GM18508 (cell line): ENCODE results near the gene SLC49A3.
"Not testable (repeated sequence)": the region's sequence is repeated elsewhere in the genome, so short reads cannot be mapped to it uniquely, and the experiment has no call there.

Source experiments
- ATAC-seq: cut with Tn5 transposase; IDR thresholded peaks from one replicate; pipeline ENCODE4 v1.9.1; 2021; ENCODE audit warnings: moderate number of reproducible peaks; ENCODE audit not compliant: insufficient read depth, unreplicated experiment

Gene SLC49A3

GRCh38 chr4:722851-723360, 34.0 kb upstream of the SLC49A3 start:
- no peak for ATAC-seq

- ATAC-seq = no peak
Observed at GRCh38 chr4:722169-722725, 33.3 kb upstream of the SLC49A3 start.

- no peak for ATAC-seq
Observed at GRCh38 chr4:721261-722168, 32.6 kb upstream of the SLC49A3 start.

GRCh38 chr4:720111-720860, 31.3 kb upstream of the SLC49A3 start:
- ATAC-seq = no peak

GRCh38 chr4:718460-718859, 29.5 kb upstream of the SLC49A3 start:
- no peak for ATAC-seq

- no peak for ATAC-seq
Observed at GRCh38 chr4:717601-718320, 28.8 kb upstream of the SLC49A3 start.

GRCh38 chr4:714087-714486, 25.1 kb upstream of the SLC49A3 start:
- no peak for ATAC-seq

DNA sequence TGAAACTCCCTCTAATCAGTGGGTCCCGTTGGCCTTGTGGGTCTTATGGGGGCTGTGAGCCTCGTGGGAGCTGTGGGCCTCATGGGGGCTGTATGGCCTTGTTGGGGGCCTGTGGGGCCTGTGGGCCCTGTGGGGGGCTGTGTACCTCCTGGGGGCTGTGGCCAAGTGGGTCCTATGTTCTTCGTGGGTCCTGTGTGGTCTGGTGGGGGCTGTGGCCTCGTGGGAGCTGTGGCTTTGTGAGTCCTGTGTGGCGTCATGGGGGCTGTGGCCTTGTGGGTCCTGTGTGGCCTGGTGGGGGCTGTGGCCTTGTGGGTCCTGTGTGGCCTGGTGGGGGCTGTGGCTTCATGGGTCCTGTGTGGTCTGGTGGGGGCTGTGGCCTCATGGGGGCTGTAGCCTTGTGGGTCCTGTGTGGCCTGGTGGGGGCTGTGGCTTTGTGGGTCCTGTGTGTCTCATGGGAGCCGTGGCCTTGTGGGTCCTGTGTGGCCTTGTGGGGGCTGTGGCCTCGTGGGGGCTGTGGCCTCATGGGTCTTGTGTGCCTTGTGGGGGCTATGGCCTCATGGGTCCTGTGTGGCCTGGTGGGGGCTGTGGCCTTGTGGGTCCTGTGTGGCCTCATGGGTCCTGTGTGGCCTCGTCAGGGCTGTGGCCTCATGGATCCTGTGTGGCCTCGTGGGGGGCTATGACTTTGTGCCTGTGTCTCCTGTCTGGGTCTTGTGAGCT, 24.1 kb upstream of the SLC49A3 start:
- no peak for ATAC-seq

DNA sequence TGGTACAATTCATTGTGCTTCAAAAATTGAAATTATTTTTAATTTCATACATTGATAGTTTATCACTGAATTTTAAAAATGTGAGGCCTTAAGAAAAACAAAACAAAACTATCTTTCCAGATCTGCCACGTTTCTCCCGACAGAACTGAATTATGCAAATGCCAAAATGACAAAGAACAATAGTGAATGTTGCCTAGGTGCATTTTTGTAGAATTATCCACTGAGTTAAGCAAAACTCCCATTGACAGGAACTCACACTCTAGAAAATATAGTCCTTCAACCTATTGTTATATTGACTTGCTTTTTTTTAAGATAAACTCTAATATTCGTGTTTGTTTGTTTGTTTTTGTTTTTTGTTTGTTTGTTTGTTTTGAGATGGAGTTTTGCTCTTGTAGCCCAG, 23.1 kb upstream of the SLC49A3 start:
- no peak for ATAC-seq

GRCh38 chr4:710916-711315, 22.0 kb upstream of the SLC49A3 start:
- no peak for ATAC-seq

GRCh38 chr4:710116-710515, 21.2 kb upstream of the SLC49A3 start:
- no peak for ATAC-seq

DNA sequence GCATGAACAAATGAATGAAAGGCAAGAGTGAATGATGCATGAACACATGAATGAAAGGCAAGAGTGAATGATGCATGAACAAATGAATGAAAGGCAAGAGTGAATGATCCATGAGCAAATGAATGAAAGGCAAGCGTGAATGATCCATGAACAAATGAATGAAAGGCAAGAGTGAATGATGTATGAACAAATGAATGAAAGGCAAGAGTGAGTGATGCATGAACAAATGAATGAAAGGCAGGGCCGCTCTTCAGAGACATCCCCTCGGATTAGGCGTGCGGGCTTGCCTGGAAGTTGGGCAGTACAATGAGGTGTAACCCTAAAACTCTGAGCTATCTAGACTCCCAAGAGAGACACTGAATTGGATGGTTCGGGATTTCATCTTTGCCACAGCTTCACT, 20.4 kb upstream of the SLC49A3 start:
- no peak for ATAC-seq

GRCh38 chr4:708631-708933, 19.6 kb upstream of the SLC49A3 start:
- no peak for ATAC-seq

DNA sequence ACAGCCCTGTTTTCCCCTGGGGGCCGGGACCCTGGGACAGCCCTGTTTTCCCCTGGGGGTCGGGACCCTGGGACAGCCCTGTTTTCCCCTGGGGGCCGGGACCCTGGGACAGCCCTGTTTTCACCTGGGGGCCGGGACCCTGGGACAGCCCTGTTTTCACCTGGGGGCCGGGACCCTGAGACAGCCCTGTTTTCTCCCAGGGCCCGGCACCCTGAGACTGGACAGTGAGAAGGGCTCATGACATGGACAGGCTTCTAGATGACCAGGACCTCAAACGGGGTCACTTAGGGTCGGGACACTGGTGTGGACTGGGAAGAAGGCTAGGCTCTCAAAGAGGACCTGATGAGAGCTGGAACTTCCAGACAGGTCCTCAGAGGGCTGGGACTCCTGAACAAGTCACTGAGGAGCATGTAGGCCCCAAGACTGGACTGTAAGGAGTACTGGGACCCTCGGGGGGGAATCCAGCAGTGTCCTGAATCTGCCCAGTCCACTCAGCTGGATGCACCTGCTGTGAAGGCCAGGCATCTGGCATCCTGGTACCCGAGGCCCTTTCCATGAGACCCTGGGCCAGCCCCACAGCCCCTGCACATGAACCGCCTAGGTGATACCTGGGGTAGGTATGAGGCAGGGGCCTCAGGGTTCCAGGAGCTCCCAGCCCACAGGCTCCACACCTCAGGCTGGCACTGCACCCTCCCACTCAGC, 19.1 kb upstream of the SLC49A3 start:
- ATAC-seq = no peak

DNA sequence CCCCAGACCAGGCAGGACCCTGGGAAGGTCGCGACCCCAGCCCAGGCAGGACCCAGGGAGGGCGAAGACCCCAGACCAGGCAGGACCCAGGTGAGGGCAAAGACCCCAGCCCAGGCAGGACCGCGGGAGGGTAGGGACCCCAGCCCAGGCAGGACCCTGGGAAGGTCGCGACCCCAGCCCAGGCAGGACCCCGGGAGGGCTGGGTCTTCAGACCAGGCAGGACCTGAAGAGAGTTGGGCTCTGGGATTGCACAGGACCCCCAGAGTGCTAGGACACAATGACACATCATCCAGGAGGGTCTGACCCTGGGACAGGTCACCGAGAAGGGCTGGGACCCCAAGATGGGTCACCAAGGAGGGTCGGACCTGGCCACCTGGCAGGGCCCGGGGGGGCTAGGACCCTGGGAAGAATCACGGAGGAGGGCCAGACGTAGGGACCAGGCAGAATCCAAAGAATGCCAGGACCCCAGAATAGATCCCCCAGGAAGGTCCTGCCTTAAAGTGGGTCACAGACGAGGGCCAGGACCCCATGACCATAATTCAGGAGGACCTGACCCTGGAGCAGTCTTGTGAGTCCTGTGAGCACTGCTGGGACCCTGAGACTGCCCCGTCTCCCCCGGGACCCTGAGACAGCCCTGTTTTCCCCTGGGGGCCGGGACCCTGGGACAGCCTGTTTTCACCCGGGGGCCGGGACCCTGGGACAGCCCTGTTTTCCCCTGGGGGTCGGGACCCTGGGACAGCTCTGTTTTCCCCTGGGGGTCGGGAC, 18.1 kb upstream of the SLC49A3 start:
- ATAC-seq = no peak

DNA sequence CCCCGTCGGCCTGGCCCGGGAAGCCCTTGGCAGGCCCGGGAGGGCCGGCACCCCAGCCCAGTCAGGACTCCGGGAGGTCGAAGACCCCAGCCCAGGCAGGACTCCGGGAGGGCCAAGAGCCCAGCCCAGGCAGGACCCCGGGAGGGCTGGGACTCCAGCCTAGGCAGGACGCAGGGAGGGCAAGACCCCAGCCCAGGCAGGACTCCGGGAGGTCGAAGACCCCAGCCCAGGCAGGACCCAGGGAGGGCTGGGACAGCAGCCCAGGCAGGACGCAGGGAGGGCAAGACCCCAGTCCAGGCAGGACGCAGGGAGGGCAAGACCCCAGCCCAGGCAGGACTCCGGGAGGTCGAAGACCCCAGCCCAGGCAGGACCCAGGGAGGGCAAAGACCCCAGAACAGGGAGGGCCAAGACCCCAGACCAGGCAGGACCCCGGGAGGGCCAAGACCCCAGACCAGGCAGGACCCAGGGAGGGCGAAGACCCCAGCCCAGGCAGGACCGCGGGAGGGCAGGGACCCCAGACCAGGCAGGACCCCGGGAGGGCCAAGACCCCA, 17.2 kb upstream of the SLC49A3 start:
- ATAC-seq = not testable (repeated sequence)

GRCh38 chr4:705278-706082, 16.5 kb upstream of the SLC49A3 start, which contains the start of gene PCGF3:
TSS of gene PCGF3 (plus strand) at chr4:705832. CDS start at chr4:733681, 27,849 bp downstream.
- ATAC-seq = peak; percentile 66

DNA sequence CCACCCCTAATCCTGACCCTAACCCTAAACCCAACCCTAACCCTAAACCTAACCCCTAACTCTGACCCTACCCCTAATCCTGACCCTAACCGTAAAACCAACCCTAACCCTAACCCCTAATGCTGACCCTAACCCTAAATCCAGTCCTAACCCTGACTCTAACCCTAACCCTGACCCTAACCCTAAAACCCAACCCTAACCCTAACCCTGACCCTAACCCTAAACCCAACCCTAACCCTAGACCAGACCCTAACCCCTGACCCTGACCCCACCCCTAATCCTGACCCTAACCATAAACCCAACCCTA, 16.0 kb upstream of the SLC49A3 start:
- ATAC-seq = no peak
